ENCODE results near the gene RNGTT.

Gene RNGTT

GRCh38 chr6:88641178-88641903 is 322.1 kb downstream of the RNGTT start:
- Histone ChIP-seq H3K27me3 (no peaks in the 10 kb centered on the region), H3K4me2 (no peak overlapping the region), H3K4me3 (no peak overlapping the region), H3K4me1 (no peaks in the 10 kb centered on the region), H4K20me1 (no peaks in the 10 kb centered on the region), H3K9ac (no peak overlapping the region), H3K36me3 (no peaks in the 10 kb centered on the region), H3K9me3 (replicated peaks in 1 of 11) (no peaks in the 10 kb centered on the region), H3K27ac (no peak overlapping the region)
- TF ChIP-seq Cebpa-rat (IDR thresholded peaks at IDR 0.05): no peak

- H3K4me1 ChIP-seq: no peaks in the 10 kb centered on the region
- H3K9ac ChIP-seq: no peak overlapping the region
- no peaks in the 10 kb centered on the region for H4K20me1 ChIP-seq
- H3K9me3 ChIP-seq (replicated peaks in 1 of 11): no peaks in the 10 kb centered on the region
- no peaks in the 10 kb centered on the region for H3K36me3 ChIP-seq
- H3K4me3 ChIP-seq: no peak overlapping the region
- no peaks in the 10 kb centered on the region for H3K27me3 ChIP-seq
- no peak overlapping the region for H3K27ac ChIP-seq
- no peak for TF ChIP-seq Cebpa-rat (IDR thresholded peaks at IDR 0.05)
- no peak overlapping the region for H3K4me2 ChIP-seq
These were observed 325.5 kb downstream of the RNGTT start for GRCh38 chr6:88637761-88638545.

GRCh38 chr6:88636871-88637270 is 326.5 kb downstream of the RNGTT start:
- H3K36me3 ChIP-seq: no peaks in the 10 kb centered on the region
- H3K4me1 ChIP-seq: peaks cover 0 to 4% (median 0%) of the 10 kb centered on the region in 10 experiments; a peak in 3 of 20 replicates
- H3K4me3 ChIP-seq: no peak overlapping the region

DNA sequence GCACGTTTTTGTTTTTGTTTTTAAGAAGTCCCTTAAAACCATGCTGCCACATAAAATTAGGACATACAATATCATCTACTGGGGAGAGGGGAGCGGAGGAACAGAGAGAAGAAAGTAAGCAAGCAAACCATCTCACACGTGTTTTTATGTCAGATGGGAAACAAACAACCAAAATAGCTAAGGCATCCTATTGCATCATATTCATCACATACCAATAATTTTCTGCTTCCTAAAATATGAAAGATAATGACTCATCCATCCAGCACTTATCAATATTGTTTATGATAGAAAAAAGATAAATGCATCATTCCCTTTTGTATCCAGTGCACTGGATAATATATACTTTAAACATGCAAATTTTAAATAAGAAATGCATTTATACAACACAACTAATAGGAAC is 329.6 kb downstream of the RNGTT start:
- Histone ChIP-seq H3K27ac (no peak overlapping the region), H3K4me2 (no peak overlapping the region), H3K36me3 (no peaks in the 10 kb centered on the region), H3K9ac (no peak overlapping the region), H3K9me3 (replicated peaks in 1 of 11) (no peaks in the 10 kb centered on the region), H3K4me1 (peaks cover 0 to 22% (median 3%) of the 10 kb centered on the region in 10 experiments; a peak in 9 of 20 replicates), H4K20me1 (no peaks in the 10 kb centered on the region), H3K4me3 (no peak overlapping the region), H3K27me3 (no peaks in the 10 kb centered on the region)
- no peak for TF ChIP-seq Cebpa-rat (IDR thresholded peaks at IDR 0.05)

More at GRCh38 chr6:88636871-88637270, 326.5 kb downstream of the RNGTT start:
- H3K9me3 ChIP-seq (replicated peaks in 1 of 11): no peaks in the 10 kb centered on the region
- no peak for TF ChIP-seq Cebpa-rat (IDR thresholded peaks at IDR 0.05)
- H3K9ac ChIP-seq: no peak overlapping the region
- no peaks in the 10 kb centered on the region for H4K20me1 ChIP-seq
- no peak overlapping the region for H3K4me2 ChIP-seq
- H3K27me3 ChIP-seq: no peaks in the 10 kb centered on the region
- H3K27ac ChIP-seq: no peak overlapping the region

GRCh38 chr6:88631830-88632229 is 331.6 kb downstream of the RNGTT start:
- peak overlapping the region in 3 of 11 experiments; percentile 4 to 12 (median 12); a peak in 3 of 22 replicates for H3K4me2 ChIP-seq
- no peaks in the 10 kb centered on the region for H4K20me1 ChIP-seq
- H3K9ac ChIP-seq: no peak overlapping the region

DNA sequence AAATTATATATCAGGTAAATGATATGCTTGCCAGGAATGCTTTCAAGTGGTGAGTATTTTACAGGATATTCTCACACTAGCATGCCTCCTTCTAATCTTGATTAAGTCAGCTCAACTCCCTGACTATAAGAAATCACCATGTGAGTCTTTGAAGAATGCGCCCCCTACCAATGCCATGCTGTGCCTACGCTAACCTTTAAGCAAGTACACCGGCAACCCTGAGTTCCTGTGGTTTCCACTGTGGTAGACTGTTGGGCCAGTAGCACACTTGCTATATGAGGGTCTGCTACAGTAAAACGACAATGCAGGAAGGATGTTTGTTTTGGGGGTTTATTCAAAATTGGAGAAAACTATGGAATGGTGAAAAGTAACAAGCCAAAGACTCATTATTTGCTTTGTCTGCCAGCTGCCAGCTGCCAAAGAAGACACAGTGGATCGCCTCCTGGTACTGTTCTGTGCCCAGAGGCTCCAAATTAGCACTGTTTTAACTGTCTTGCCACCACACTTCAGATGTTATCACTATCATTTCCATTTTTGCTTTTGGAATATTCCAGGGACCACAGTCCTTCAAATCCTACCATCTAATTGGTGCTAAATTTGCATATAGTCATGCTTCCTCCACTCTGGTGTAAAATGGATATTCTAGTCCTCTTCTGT is 333.5 kb downstream of the RNGTT start:
- Histone ChIP-seq H3K27ac (no peak overlapping the region), H4K20me1 (no peaks in the 10 kb centered on the region), H3K4me2 (peak overlapping the region in 6 of 11 experiments; percentile 10 to 43 (median 40); a peak in 8 of 22 replicates), H3K27me3 (no peaks in the 10 kb centered on the region), H3K4me1 (peaks cover 0 to 22% (median 3%) of the 10 kb centered on the region in 10 experiments; a peak in 9 of 20 replicates), H3K9ac (no peak overlapping the region), H3K36me3 (no peaks in the 10 kb centered on the region), H3K4me3 (no peak overlapping the region), H3K9me3 (replicated peaks in 1 of 11) (no peaks in the 10 kb centered on the region)
- no peak for TF ChIP-seq Cebpa-rat (IDR thresholded peaks at IDR 0.05)

More at GRCh38 chr6:88631830-88632229, 331.6 kb downstream of the RNGTT start:
- no peak for TF ChIP-seq Cebpa-rat (IDR thresholded peaks at IDR 0.05)
- H3K27ac ChIP-seq: no peak overlapping the region
- H3K9me3 ChIP-seq (replicated peaks in 1 of 11): no peaks in the 10 kb centered on the region
- peaks cover 0 to 22% (median 3%) of the 10 kb centered on the region in 10 experiments; a peak in 9 of 20 replicates for H3K4me1 ChIP-seq
- no peak overlapping the region for H3K4me3 ChIP-seq
- H3K36me3 ChIP-seq: no peaks in the 10 kb centered on the region
- H3K27me3 ChIP-seq: no peaks in the 10 kb centered on the region

DNA sequence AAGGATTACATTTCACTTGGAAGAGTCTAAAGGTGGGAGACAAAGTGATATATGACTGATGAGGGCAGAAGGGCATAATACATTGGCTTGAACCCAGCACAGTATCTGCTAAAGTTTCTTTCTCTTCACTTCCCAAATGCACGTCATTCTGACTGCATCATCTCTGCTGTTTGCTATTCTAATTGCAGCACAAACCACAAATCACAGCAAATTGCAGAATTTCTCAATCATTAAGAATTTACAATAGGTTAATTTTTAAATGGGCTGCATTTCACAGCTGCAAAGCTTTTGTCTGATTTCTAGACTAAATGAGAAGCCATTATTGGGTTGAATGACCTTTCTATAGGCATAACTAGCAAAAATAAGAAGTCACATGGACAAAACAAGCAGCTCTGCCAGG is 337.0 kb downstream of the RNGTT start:
- Histone ChIP-seq H3K9ac (no peak overlapping the region), H3K27me3 (no peaks in the 10 kb centered on the region), H3K36me3 (no peaks in the 10 kb centered on the region), H3K4me3 (no peak overlapping the region), H3K9me3 (replicated peaks in 1 of 11) (no peaks in the 10 kb centered on the region), H3K4me1 (peaks cover 0 to 23% (median 3%) of the 10 kb centered on the region in 10 experiments; a peak in 9 of 20 replicates), H3K4me2 (no peak overlapping the region), H3K27ac (no peak overlapping the region), H4K20me1 (no peaks in the 10 kb centered on the region)
- TF ChIP-seq Cebpa-rat (IDR thresholded peaks at IDR 0.05): no peak

DNA sequence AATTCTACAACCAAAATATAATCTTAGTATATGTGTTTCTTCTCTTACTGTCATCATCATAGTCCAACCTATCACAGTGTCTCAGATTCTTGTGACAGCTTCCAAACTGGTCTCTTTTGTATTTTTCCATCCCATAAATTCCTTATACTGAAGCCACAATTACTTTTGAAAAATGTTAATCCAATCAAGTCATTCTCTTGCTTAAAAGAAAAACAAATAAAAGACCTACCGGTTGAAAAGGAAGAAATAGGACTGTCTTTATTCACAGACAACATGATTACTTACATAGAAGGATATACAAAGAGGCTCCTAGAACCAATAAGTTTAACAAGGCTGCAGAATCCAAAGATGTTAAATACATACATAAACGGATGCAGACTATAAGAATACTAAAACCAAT is 339.9 kb downstream of the RNGTT start:
- Histone ChIP-seq H3K9ac (no peak overlapping the region), H3K9me3 (replicated peaks in 1 of 11) (peaks cover 0 to 5% (median 0%) of the 10 kb centered on the region in 11 experiments; a peak in 1 of 22 replicates), H3K4me1 (peaks cover 0 to 7% (median 0%) of the 10 kb centered on the region in 10 experiments; a peak in 3 of 20 replicates), H3K36me3 (no peaks in the 10 kb centered on the region), H3K27me3 (no peaks in the 10 kb centered on the region), H3K4me2 (no peak overlapping the region), H4K20me1 (no peaks in the 10 kb centered on the region), H3K4me3 (no peak overlapping the region), H3K27ac (no peak overlapping the region)
- no peak for TF ChIP-seq Cebpa-rat (IDR thresholded peaks at IDR 0.05)

DNA sequence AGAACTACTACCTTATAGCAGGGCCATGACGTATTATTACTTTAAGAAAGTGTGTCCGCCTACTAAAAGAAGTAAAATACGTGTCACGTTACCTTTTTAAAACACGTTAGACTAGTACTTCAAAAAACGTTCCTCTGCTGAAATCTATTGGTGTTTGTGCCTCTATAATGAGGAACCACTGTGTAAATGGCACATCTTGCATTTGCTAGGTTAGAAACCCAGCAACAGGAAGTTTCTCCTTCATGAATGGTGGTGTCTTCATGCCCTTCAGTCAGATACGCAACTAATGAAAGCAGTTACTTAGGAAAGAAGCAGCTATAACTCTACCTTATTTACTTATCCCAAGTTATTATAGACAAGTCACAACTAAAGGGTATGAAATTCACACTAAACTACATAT is 343.5 kb downstream of the RNGTT start:
- H3K4me1 ChIP-seq: peaks cover 0 to 7% (median 0%) of the 10 kb centered on the region in 10 experiments; a peak in 3 of 20 replicates
- TF ChIP-seq Cebpa-rat (IDR thresholded peaks at IDR 0.05): no peak
- H3K4me2 ChIP-seq: no peak overlapping the region
- H3K36me3 ChIP-seq: no peaks in the 10 kb centered on the region
- H3K9me3 ChIP-seq (replicated peaks in 1 of 11): peaks cover 0 to 5% (median 0%) of the 10 kb centered on the region in 11 experiments; a peak in 1 of 22 replicates
- H3K9ac ChIP-seq: no peak overlapping the region
- H3K4me3 ChIP-seq: no peak overlapping the region
- no peak overlapping the region for H3K27ac ChIP-seq
- no peaks in the 10 kb centered on the region for H4K20me1 ChIP-seq
- no peaks in the 10 kb centered on the region for H3K27me3 ChIP-seq

Measured in BLaER1 treated with 17β-estradiol and CSF1 and Interleukin-3, amounts not matched to agents 10 nM and 100 nM (cell line).